Measurements from ENCODE around the gene MAPK4. TPM values are rescaled to one million over a fixed set of nuclear protein-coding genes. Genes with fewer than 3 reads are reported as not detected.

MAPK4 gene
- total RNA-seq, 1 donor = not detected

- H3K4me3 ChIP-seq (ENCODE audit: low read depth, low read length) = no peak overlapping the region
- no peak for DNase-seq (ENCODE audit: low read depth)
- no peak for TF ChIP-seq CTCF (IDR thresholded peaks at IDR 0.05; ENCODE audit: insufficient read depth, low read depth, low read length)
Observed at GRCh38 chr18:50665015-50665414, 105.1 kb downstream of the MAPK4 start.

GRCh38 chr18:50665519-50665918 lies 105.6 kb downstream of the MAPK4 start:
- no peak for DNase-seq (ENCODE audit: low read depth)
- no peak for TF ChIP-seq CTCF (IDR thresholded peaks at IDR 0.05; ENCODE audit: insufficient read depth, low read depth, low read length)
- no peak overlapping the region for H3K4me3 ChIP-seq (ENCODE audit: low read depth, low read length)

GRCh38 chr18:50666536-50666935 lies 106.6 kb downstream of the MAPK4 start:
- DNase-seq (ENCODE audit: low read depth) = no peak
- TF ChIP-seq CTCF (IDR thresholded peaks at IDR 0.05; ENCODE audit: insufficient read depth, low read depth, low read length) = no peak
- H3K4me3 ChIP-seq (ENCODE audit: low read depth, low read length) = no peak overlapping the region

GRCh38 chr18:50671376-50671775 lies 111.5 kb downstream of the MAPK4 start:
- DNase-seq (ENCODE audit: low read depth) = no peak
- H3K4me3 ChIP-seq (ENCODE audit: low read depth, low read length) = no peak overlapping the region
- no peak for TF ChIP-seq CTCF (IDR thresholded peaks at IDR 0.05; ENCODE audit: insufficient read depth, low read depth, low read length)

GRCh38 chr18:50674307-50674980 lies 114.6 kb downstream of the MAPK4 start:
- no peak for TF ChIP-seq CTCF (IDR thresholded peaks at IDR 0.05; ENCODE audit: insufficient read depth, low read depth, low read length)
- no peak for DNase-seq (ENCODE audit: low read depth)
- no peak overlapping the region for H3K4me3 ChIP-seq (ENCODE audit: low read depth, low read length)

GRCh38 chr18:50675043-50675442 lies 115.2 kb downstream of the MAPK4 start:
- no peak for DNase-seq (ENCODE audit: low read depth)
- TF ChIP-seq CTCF (IDR thresholded peaks at IDR 0.05; ENCODE audit: insufficient read depth, low read depth, low read length) = no peak
- H3K4me3 ChIP-seq (ENCODE audit: low read depth, low read length) = no peak overlapping the region

GRCh38 chr18:50678651-50679050 lies 118.8 kb downstream of the MAPK4 start:
- no peak for TF ChIP-seq CTCF (IDR thresholded peaks at IDR 0.05; ENCODE audit: insufficient read depth, low read depth, low read length)
- H3K4me3 ChIP-seq (ENCODE audit: low read depth, low read length) = no peak overlapping the region

More at GRCh38 chr18:50678651-50679050, 118.8 kb downstream of the MAPK4 start:
- DNase-seq (ENCODE audit: low read depth) = no peak
